ENCODE results near the gene DPF1.
"Not testable (repeated sequence)": the region's sequence is repeated elsewhere in the genome, so short reads cannot be mapped to it uniquely, and the experiment has no call there.

DPF1 gene

GRCh38 chr19:38265921-38266429, 42.0 kb upstream of the DPF1 start:
- no peak for TF ChIP-seq CTCF (IDR thresholded peaks at IDR 0.05; ENCODE audit: insufficient read depth, low read depth, low read length, missing control alignments)
- H3K4me3 ChIP-seq (ENCODE audit: low read depth, low read length): no peak overlapping the region
- no peak for DNase-seq (ENCODE audit: low read depth)

GRCh38 chr19:38265213-38265861, 41.3 kb upstream of the DPF1 start:
- no peak for DNase-seq (ENCODE audit: low read depth)
- no peak overlapping the region for H3K4me3 ChIP-seq (ENCODE audit: low read depth, low read length)
- TF ChIP-seq CTCF (IDR thresholded peaks at IDR 0.05; ENCODE audit: insufficient read depth, low read depth, low read length, missing control alignments): no peak

GRCh38 chr19:38264486-38265212, 40.6 kb upstream of the DPF1 start, which contains the start of gene SPINT2:
Gene SPINT2, plus strand, starts transcription at chr19:38264573. Its CDS starts 320 bp downstream, at chr19:38264893.
- no peak for DNase-seq (ENCODE audit: low read depth)
- TF ChIP-seq CTCF (IDR thresholded peaks at IDR 0.05; ENCODE audit: insufficient read depth, low read depth, low read length, missing control alignments): no peak
- peak within 1 kb of the TSS; percentile 41 for H3K4me3 ChIP-seq (ENCODE audit: low read depth, low read length)

DNA sequence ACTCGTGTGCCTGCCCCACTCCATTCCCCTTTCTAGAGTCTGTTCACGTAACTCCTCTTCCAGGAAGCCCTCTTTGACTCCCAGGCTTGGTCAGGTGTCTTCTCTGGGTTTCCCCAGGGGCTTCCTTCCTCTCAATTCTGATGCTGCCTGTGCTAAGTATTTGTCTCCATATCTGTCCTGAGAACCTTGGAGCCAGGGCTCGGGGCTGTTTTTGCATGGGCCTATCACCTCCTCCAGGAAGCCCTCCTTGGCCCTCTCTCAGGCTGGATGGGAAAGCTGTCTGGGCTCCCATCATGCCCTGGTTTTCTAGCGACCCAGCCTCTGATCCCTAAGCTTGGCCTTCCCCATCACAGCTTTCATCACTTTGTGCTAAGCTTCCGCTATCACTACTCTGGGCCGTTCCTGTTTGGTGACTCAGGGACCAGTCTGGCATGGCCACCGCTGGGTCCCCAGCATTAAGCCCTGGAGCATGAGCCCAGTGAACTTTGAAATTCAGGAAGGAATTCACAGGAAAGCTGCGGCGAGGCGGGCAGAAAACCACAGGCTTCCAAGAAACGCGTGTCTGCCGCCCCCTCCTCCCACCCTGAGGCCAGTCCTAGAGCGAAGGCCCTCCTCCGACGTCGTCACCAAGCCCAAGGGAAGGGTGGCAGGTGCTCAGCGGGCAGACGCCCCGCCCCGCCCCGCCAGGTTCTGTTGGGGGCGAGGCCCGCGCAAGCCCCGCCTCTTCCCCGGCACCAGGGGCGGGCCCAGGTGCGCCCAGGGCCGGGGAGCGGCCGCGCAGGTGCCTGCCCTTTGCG, 39.9 kb upstream of the DPF1 start:
- peak overlapping the region; percentile 41 for H3K4me3 ChIP-seq (ENCODE audit: low read depth, low read length)
- DNase-seq (ENCODE audit: low read depth): peak; percentile 20
- TF ChIP-seq CTCF (IDR thresholded peaks at IDR 0.05; ENCODE audit: insufficient read depth, low read depth, low read length, missing control alignments): no peak

GRCh38 chr19:38262585-38263268, 38.7 kb upstream of the DPF1 start:
- no peak overlapping the region for H3K4me3 ChIP-seq (ENCODE audit: low read depth, low read length)
- TF ChIP-seq CTCF (IDR thresholded peaks at IDR 0.05; ENCODE audit: insufficient read depth, low read depth, low read length, missing control alignments): no peak
- DNase-seq (ENCODE audit: low read depth): no peak

- not testable (repeated sequence) for H3K4me3 ChIP-seq (ENCODE audit: low read depth, low read length); DNase-seq (ENCODE audit: low read depth)
These were observed 37.9 kb upstream of the DPF1 start for GRCh38 chr19:38261942-38262341.
